Lung (tissue), 12 donors: Measurements from ENCODE around the gene NARS2. TPM values are rescaled to one million over a fixed set of nuclear protein-coding genes. Genes with fewer than 3 reads are reported as not detected.

Experiments
- ATAC-seq: fragments of 200-7000 bp; cut with Tn5 transposase; one replicate; pipeline ENCODE4 v1.9.1; 2020; ENCODE audit warnings: moderate number of reproducible peaks; ENCODE audit not compliant: insufficient read depth, low FRiP score
- DNase-seq, 3 donors: peaks; one replicate each; pipeline ENCODE4 v3.0.0-alpha.2; 2013 to 2017
- H3K27ac ChIP-seq, 2 donors: one replicate each; pipeline ENCODE4 v1.5.1; 2013; ENCODE audit warnings: mild to moderate bottlenecking in 2 of 2, moderate library complexity in 2 of 2, control low read depth in 1 of 2, inconsistent platforms in 1 of 2, low read depth in 1 of 2, low read length in 1 of 2
- H3K27me3 ChIP-seq, 3 donors: one replicate each; pipeline ENCODE4 v1.5.1; 2013; ENCODE audit warnings: low read length in 2 of 3; ENCODE audit not compliant: control insufficient read depth in 3 of 3, insufficient read depth in 3 of 3
- H3K36me3 ChIP-seq, 4 donors: one replicate each; pipeline ENCODE4 v1.5.1; 2013; ENCODE audit warnings: low read length in 4 of 4, mild to moderate bottlenecking in 1 of 4, moderate library complexity in 1 of 4; ENCODE audit not compliant: control insufficient read depth in 4 of 4, insufficient read depth in 4 of 4
- H3K4me1 ChIP-seq, 5 donors: one replicate each; pipeline ENCODE4 v1.5.1; 2013; ENCODE audit warnings: low read length in 5 of 5, mild to moderate bottlenecking in 2 of 5, moderate library complexity in 1 of 5; ENCODE audit not compliant: control insufficient read depth in 5 of 5, insufficient read depth in 5 of 5
- H3K4me3 ChIP-seq: one replicate; pipeline ENCODE4 v1.5.1; 2013; ENCODE audit warnings: mild to moderate bottlenecking, control low read depth, moderate library complexity
- H3K9ac ChIP-seq, 2 donors: one replicate each; pipeline ENCODE4 v1.5.1; 2013; ENCODE audit warnings: low read length in 2 of 2, control low read depth in 1 of 2; ENCODE audit not compliant: insufficient read depth in 1 of 2
- H3K9me3 ChIP-seq, 4 donors: one replicate each; pipeline ENCODE4 v1.5.1; 2013; ENCODE audit warnings: low read length in 3 of 4, mild to moderate bottlenecking in 1 of 4, moderate library complexity in 1 of 4; ENCODE audit not compliant: control insufficient read depth in 4 of 4, insufficient read depth in 3 of 4
- CTCF ChIP-seq: IDR thresholded peaks from 2 replicates; pipeline ENCODE4 v1.5.1; 2012; ENCODE audit warnings: mild to moderate bottlenecking; ENCODE audit errors: control extremely low read depth, extremely low read depth
- WGBS, 2 donors: extraction: QIAGEN DNeasy Blood & Tissue Kit; methylation state at CpG; one replicate each; pipeline ENCODE4 v1.1.7; 2013; 5-methylcytosine and 5-hydroxymethylcytosine counted together
- polyA plus RNA-seq, 2 donors: library from polyadenylated mRNA; stranded (reverse); fragments of 200-250 nt; gene quantifications; one replicate each; pipeline ENCODE4 v1.2.1, GENCODE V29; 2013
- total RNA-seq, 2 donors: library from RNA; depleted of rRNA in 1 of 2; stranded (reverse); fragments of >200 nt in 1 of 2; gene quantifications; one replicate each; pipeline ENCODE4 v1.2.1, GENCODE V29; 2014 to 2021
- donor health status: control.
- donor health status: control.
- donor health status: Bipolar disorder and iron deficiency.
- donor health status: healthy.
- donor health status: DM: yes; HTN: yes; CAD: no.

Gene NARS2
- total and polyA plus RNA-seq, 4 donors, result 12.0 to 33.8 (median 19.8) TPM

- TF ChIP-seq CTCF, result no peak
- 92 to 95% methylated on average over 6 of the region's 6 CpGs for WGBS, 2 donors
- H3K4me3 ChIP-seq, result no peak overlapping the region
- ATAC-seq, result no peak
- H3K9ac ChIP-seq, result no peak overlapping the region
- peaks cover 0 to 4% (median 0%) of the 10 kb centered on the region in 4 donors for H3K36me3 ChIP-seq
- H3K27me3 ChIP-seq, result no peaks in the 10 kb centered on the region
- H3K9me3 ChIP-seq, result no peaks in the 10 kb centered on the region
- peaks cover 0 to 9% (median 4%) of the 10 kb centered on the region in 5 donors for H3K4me1 ChIP-seq
- no peak overlapping the region for H3K27ac ChIP-seq
- DNase-seq, result no peak
These were observed 37.7 kb downstream of the NARS2 start for GRCh38 chr11:78536933-78537332.

- 93 to 96% methylated on average over 2 of the region's 2 CpGs for WGBS, 2 donors
- Histone ChIP-seq H3K4me1 (peaks cover 0 to 8% (median 4%) of the 10 kb centered on the region in 5 donors), H3K27ac (no peak overlapping the region), H3K9me3 (no peaks in the 10 kb centered on the region), H3K27me3 (no peaks in the 10 kb centered on the region), H3K36me3 (peaks cover 0 to 4% (median 0%) of the 10 kb centered on the region in 4 donors), H3K4me3 (no peak overlapping the region), H3K9ac (no peak overlapping the region)
- no peak for TF ChIP-seq CTCF
- DNase-seq (no peak), ATAC-seq (no peak)
These were observed 38.7 kb downstream of the NARS2 start for GRCh38 chr11:78535920-78536319.

- Histone ChIP-seq H3K27me3 (no peaks in the 10 kb centered on the region), H3K9ac (no peak overlapping the region), H3K27ac (no peak overlapping the region), H3K36me3 (peaks cover 0 to 4% (median 0%) of the 10 kb centered on the region in 4 donors), H3K4me1 (peaks cover 0 to 6% (median 4%) of the 10 kb centered on the region in 5 donors), H3K9me3 (no peaks in the 10 kb centered on the region), H3K4me3 (no peak overlapping the region)
- DNase-seq (no peak), ATAC-seq (no peak)
- no peak for TF ChIP-seq CTCF
- 96 to 97% methylated on average over 3 of the region's 3 CpGs for WGBS, 2 donors
These were observed 39.6 kb downstream of the NARS2 start for GRCh38 chr11:78535027-78535426.

GRCh38 chr11:78533399-78533798 is 41.3 kb downstream of the NARS2 start:
- Histone ChIP-seq H3K27me3 (no peaks in the 10 kb centered on the region), H3K9me3 (no peaks in the 10 kb centered on the region)
- no peak for ATAC-seq

More at GRCh38 chr11:78533399-78533798, 41.3 kb downstream of the NARS2 start:
- H3K36me3 ChIP-seq, result peaks cover 0 to 3% (median 0%) of the 10 kb centered on the region in 4 donors
- H3K4me1 ChIP-seq, result no peaks in the 10 kb centered on the region
- H3K4me3 ChIP-seq, result no peak overlapping the region
- no peak for DNase-seq
- H3K9ac ChIP-seq, result no peak overlapping the region
- no peak overlapping the region for H3K27ac ChIP-seq
- TF ChIP-seq CTCF, result no peak
